K562 (cell line): ENCODE results near the gene RNF115. TPM values are rescaled to one million over a fixed set of nuclear protein-coding genes. Genes with fewer than 3 reads are reported as not detected.

Experiments used
- ATAC-seq: fragments of 200-7000 bp; cut with Tn5 transposase; 3 replicates; pipeline ENCODE4 v1.9.1; 2020; ENCODE audit warnings: moderate library complexity
- BruUV-seq: library from RNA; stranded (reverse); fragments of 400-500 nt; replicated peaks from 2 replicates; lab custom pipeline; 2021; lab: Mats Ljungman, UMichigan
- CTCF ChIA-PET: fragments of 300-600 bp; formaldehyde crosslinking; extraction: SDS; loops from one replicate; lab custom pipeline; 2021; ENCODE audit warnings: low intra/inter-chr PET ratio; lab: Yijun Ruan, JAX
- POLR2A ChIA-PET: fragments of 300-600, 350-650 bp; sonication (Branson Sonifier 250); formaldehyde crosslinking; extraction: SDS; loops from one replicate; lab custom pipeline; 2021; ENCODE audit warnings: antibody characterized with exemption, inconsistent platforms; lab: Yijun Ruan, JAX
- DNase-seq, 4 experiments: peaks; one replicate each; pipeline versions ENCODE4 v3.0.0 to v3.0.0-alpha.2; 2011 to 2018; ENCODE audit warnings: low spot score in 3 of 4, mixed read lengths in 3 of 4; ENCODE audit errors: extremely low read depth in 1 of 4
- FAIRE-seq: peaks from 2 replicates; lab custom pipeline; 2011; peaks lifted over from hg19 to GRCh38; lab: Jason Lieb, UNC
- H2AFZ ChIP-seq: 2 replicates; pipeline ENCODE4 v1.6.0; 2011; ENCODE audit warnings: low read depth, low read length, control low read depth, inconsistent platforms
- H3K27ac ChIP-seq: fragments of 200-600 bp; 3 replicates; pipeline ENCODE4 v1.8.0; 2011; ENCODE audit warnings: low read depth, mild to moderate bottlenecking, control low read depth, inconsistent platforms, low read length, moderate library complexity, mixed read lengths; ENCODE audit errors: extremely low read depth
- H3K27me3 ChIP-seq, 2 experiments: fragments of 300-600 bp in 1 of 2; 2 replicates in 1 of 2; 3 replicates in 1 of 2; pipeline versions ENCODE4 v1.6.0 to v1.8.0; 2011; ENCODE audit warnings: inconsistent platforms in 2 of 2, low read length in 2 of 2, mild to moderate bottlenecking in 1 of 2, mixed read lengths in 1 of 2, moderate library complexity in 1 of 2; ENCODE audit not compliant: control insufficient read depth in 2 of 2, insufficient read depth in 2 of 2
- H3K36me3 ChIP-seq: fragments of 300-600 bp; 3 replicates; pipeline ENCODE4 v1.8.0; 2011; ENCODE audit warnings: mild to moderate bottlenecking, low read length, inconsistent platforms; ENCODE audit not compliant: control insufficient read depth, insufficient read depth
- H3K4me1 ChIP-seq, 2 experiments: fragments of 200-600 bp in 1 of 2; replicated peaks in 1 of 2; 2 replicates in 1 of 2; 3 replicates in 1 of 2; pipeline versions ENCODE4 v1.5.1 to v1.8.0; 2011; ENCODE audit warnings: inconsistent platforms in 2 of 2, low read length in 2 of 2, mild to moderate bottlenecking in 1 of 2, mixed read lengths in 1 of 2, moderate library complexity in 1 of 2; ENCODE audit not compliant: control insufficient read depth in 2 of 2, insufficient read depth in 2 of 2
- H3K4me2 ChIP-seq: 2 replicates; pipeline ENCODE4 v1.6.1; 2011; ENCODE audit warnings: low read length, control low read depth, inconsistent platforms, mixed read lengths; ENCODE audit not compliant: insufficient read depth
- H3K4me3 ChIP-seq: fragments of 200-600 bp; sonication (generic), shearing (Covaris generic); 2 replicates; pipeline ENCODE4 v1.5.1; 2016; ENCODE audit warnings: control low read depth, inconsistent platforms
- H3K79me2 ChIP-seq: fragments of 200-600 bp; 3 replicates; pipeline ENCODE4 v1.8.0; 2011; ENCODE audit warnings: low read length, inconsistent platforms; ENCODE audit not compliant: control insufficient read depth, insufficient read depth
- H3K9ac ChIP-seq, 2 experiments: 2 replicates each; pipeline versions ENCODE4 v1.6.0 to v1.6.1; 2011; ENCODE audit warnings: low read depth in 2 of 2, low read length in 2 of 2, control low read depth in 1 of 2, inconsistent platforms in 1 of 2, mild to moderate bottlenecking in 1 of 2, mixed read lengths in 1 of 2; ENCODE audit not compliant: insufficient read depth in 1 of 2
- H3K9me1 ChIP-seq: one replicate; pipeline ENCODE4 v1.6.0; 2011; ENCODE audit warnings: inconsistent platforms, mild to moderate bottlenecking, low read length, moderate library complexity; ENCODE audit not compliant: control insufficient read depth, insufficient read depth
- H3K9me3 ChIP-seq: replicated peaks from 2 replicates; pipeline ENCODE4 v1.5.1; 2011; ENCODE audit warnings: low read depth, low read length, inconsistent platforms; ENCODE audit not compliant: control insufficient read depth, insufficient read depth
- H4K20me1 ChIP-seq: replicated peaks from 2 replicates; pipeline ENCODE4 v1.6.1; 2011; ENCODE audit warnings: low read length, inconsistent platforms, mixed read lengths; ENCODE audit not compliant: control insufficient read depth, insufficient read depth
- CEBPB ChIP-seq: fragments of 450-650 bp; IDR thresholded peaks from 2 replicates; pipeline ENCODE4 v1.6.1; 2016; ENCODE audit warnings: missing genetic modification characterization, missing compliant biosample characterization
- CEBPG ChIP-seq, 3 experiments: fragments of 200-800 bp in 1 of 3; sonication (Bioruptor generic) in 1 of 3; sonication (generic) in 1 of 3; formaldehyde crosslinking in 1 of 3; IDR thresholded peaks in 2 of 3; conservative IDR thresholded peaks in 1 of 3; 2 replicates each; pipeline versions ENCODE4 v1.6.1 to v1.8.0; 2016 to 2022; ENCODE audit warnings: missing compliant biosample characterization in 2 of 3, missing genetic modification characterization in 2 of 3, mild to moderate bottlenecking in 1 of 3, missing genetic modification reagents in 1 of 3
- ETS2 ChIP-seq: IDR thresholded peaks from 2 replicates; pipeline ENCODE4 v1.6.1; 2016; ENCODE audit warnings: borderline replicate concordance, missing genetic modification characterization, mild to moderate bottlenecking, moderate library complexity, missing compliant biosample characterization; ENCODE audit not compliant: poor library complexity, severe bottlenecking
- FOXA3 ChIP-seq, 2 experiments: fragments of 450-650 bp in 1 of 2; sonication (generic) in 1 of 2; formaldehyde crosslinking; IDR thresholded peaks in 1 of 2; conservative IDR thresholded peaks in 1 of 2; 2 replicates each; pipeline versions ENCODE4 v1.4.0 to v1.8.0; 2020 to 2022; ENCODE audit warnings: mild to moderate bottlenecking in 2 of 2, missing genetic modification reagents in 1 of 2
- FOXJ3 ChIP-seq: sonication (generic); formaldehyde crosslinking; IDR thresholded peaks from 2 replicates; pipeline ENCODE4 v1.4.0; 2020; ENCODE audit warnings: mild to moderate bottlenecking, missing genetic modification reagents
- GATA2 ChIP-seq: sonication (generic); formaldehyde crosslinking; IDR thresholded peaks from 2 replicates; pipeline ENCODE4 v1.4.0; 2020; ENCODE audit warnings: mild to moderate bottlenecking, missing genetic modification reagents
- HDAC8 ChIP-seq: fragments of 450-650 bp; IDR thresholded peaks from 2 replicates; pipeline ENCODE4 v1.6.1; 2016; ENCODE audit warnings: mild to moderate bottlenecking, missing genetic modification characterization, moderate library complexity, missing compliant biosample characterization
- IRF2 ChIP-seq: sonication (generic); formaldehyde crosslinking; IDR thresholded peaks from 2 replicates; pipeline ENCODE4 v1.8.1; 2022; ENCODE audit warnings: mild to moderate bottlenecking, missing genetic modification reagents
- L3MBTL2 ChIP-seq: fragments of 450-650 bp; IDR thresholded peaks from 2 replicates; pipeline ENCODE4 v1.6.1; 2016; ENCODE audit warnings: mild to moderate bottlenecking, moderate library complexity
- PURB ChIP-seq: sonication (generic); formaldehyde crosslinking; IDR thresholded peaks from 2 replicates; pipeline ENCODE4 v1.9.0; 2021; ENCODE audit warnings: low read depth, mild to moderate bottlenecking, missing genetic modification reagents
- SRSF9 ChIP-seq: fragments of 200-400 bp; formaldehyde crosslinking; IDR thresholded peaks from 2 replicates; pipeline ENCODE4 v1.6.1; 2017; ENCODE audit warnings: low read depth, low read length, borderline replicate concordance
- SUPT5H ChIP-seq: fragments of 450-650 bp; IDR thresholded peaks from 2 replicates; pipeline ENCODE4 v1.6.1; 2016
- ZKSCAN1 ChIP-seq: fragments of 150-350 bp; IDR thresholded peaks from 2 replicates; pipeline ENCODE4 v1.6.1; 2016; ENCODE audit warnings: low read depth, low read length
- ZKSCAN3 ChIP-seq: fragments of 250-450 bp; sonication (Bioruptor Pico); IDR thresholded peaks from 2 replicates; pipeline ENCODE4 v1.4.0; 2020
- ZNF134 ChIP-seq: fragments of 250-450 bp; sonication (Bioruptor Pico); conservative IDR thresholded peaks from 2 replicates; pipeline ENCODE4 v1.4.0; 2020
- ZNF274 ChIP-seq: IDR thresholded peaks from 2 replicates; pipeline ENCODE4 v1.6.1; 2011; ENCODE audit warnings: low read depth, mild to moderate bottlenecking, low read length, moderate library complexity, borderline replicate concordance
- ZNF518B ChIP-seq: fragments of 250-450 bp; sonication (Bioruptor Pico); IDR thresholded peaks from 2 replicates; pipeline ENCODE4 v1.5.0; 2021; ENCODE audit warnings: mild to moderate bottlenecking, moderate library complexity
- ZNF551 ChIP-seq: fragments of 250-450 bp; sonication (Bioruptor Pico); IDR thresholded peaks from 2 replicates; pipeline ENCODE4 v1.5.0; 2021; ENCODE audit warnings: mild to moderate bottlenecking, moderate library complexity
- ZNF699 ChIP-seq: fragments of 250-450 bp; sonication (Bioruptor Pico); IDR thresholded peaks from 2 replicates; pipeline ENCODE4 v1.8.0; 2021; ENCODE audit warnings: mild to moderate bottlenecking, moderate library complexity; ENCODE audit not compliant: insufficient replicate concordance
- WGBS: fragments of 100-300 bp; shearing (Covaris generic); methylation state at CpG from one replicate; pipeline ENCODE4 v1.1.6; 2016; ENCODE audit warnings: low coverage, mixed read lengths; ENCODE audit not compliant: insufficient coverage; ENCODE audit errors: missing lambda C conversion rate; 5-methylcytosine and 5-hydroxymethylcytosine counted together
- in situ Hi-C: fragments of 300-500 bp; cut with MboI; formaldehyde crosslinking; loops from 4 replicates; pipeline ENCODE4 v1.15.0; 2018; ENCODE audit warnings: inconsistent platforms, mixed read lengths
- intact Hi-C: fragments of 100-400 bp; cut with micrococcal nuclease; formaldehyde crosslinking; loops from 2 replicates; pipeline ENCODE4 v1.14.2; 2022
- polyA plus RNA-seq, 8 experiments: library from polyadenylated mRNA; depleted of rRNA in 4 of 8; stranded (reverse) in 5 of 8; unstranded in 3 of 8; fragments of >200 nt; fragmentation: Nextera tagmentation in 2 of 8; fragmentation: Illumina TruSeq in 1 of 8; extraction: Ambion mirVana in 2 of 8; extraction: Trizol in 1 of 8; gene quantifications; 2 replicates each; pipeline versions ENCODE4 v1.2.1 to v1.2.3, GENCODE V29; 2011 to 2014; ENCODE audit warnings: inconsistent platforms in 1 of 8, missing spikeins in 1 of 8
- total RNA-seq, 7 experiments: library from RNA; depleted of rRNA in 6 of 7; stranded (reverse); fragments of >200 nt in 6 of 7; fragmentation: Illumina TruSeq in 2 of 7; extraction: Trizol in 2 of 7; gene quantifications; 2 replicates each; pipeline versions ENCODE4 v1.2.1 to v1.2.3, GENCODE V29; 2011 to 2021; ENCODE audit warnings: low replicate concordance in 1 of 7

The RNF115 gene
- total and polyA plus RNA-seq, 9 of the 15 experiments (the other 6 are each of a cell fraction or from before 2014, with no cell fraction given) = 1.9 to 14.3 (median 9.5) TPM

DNA sequence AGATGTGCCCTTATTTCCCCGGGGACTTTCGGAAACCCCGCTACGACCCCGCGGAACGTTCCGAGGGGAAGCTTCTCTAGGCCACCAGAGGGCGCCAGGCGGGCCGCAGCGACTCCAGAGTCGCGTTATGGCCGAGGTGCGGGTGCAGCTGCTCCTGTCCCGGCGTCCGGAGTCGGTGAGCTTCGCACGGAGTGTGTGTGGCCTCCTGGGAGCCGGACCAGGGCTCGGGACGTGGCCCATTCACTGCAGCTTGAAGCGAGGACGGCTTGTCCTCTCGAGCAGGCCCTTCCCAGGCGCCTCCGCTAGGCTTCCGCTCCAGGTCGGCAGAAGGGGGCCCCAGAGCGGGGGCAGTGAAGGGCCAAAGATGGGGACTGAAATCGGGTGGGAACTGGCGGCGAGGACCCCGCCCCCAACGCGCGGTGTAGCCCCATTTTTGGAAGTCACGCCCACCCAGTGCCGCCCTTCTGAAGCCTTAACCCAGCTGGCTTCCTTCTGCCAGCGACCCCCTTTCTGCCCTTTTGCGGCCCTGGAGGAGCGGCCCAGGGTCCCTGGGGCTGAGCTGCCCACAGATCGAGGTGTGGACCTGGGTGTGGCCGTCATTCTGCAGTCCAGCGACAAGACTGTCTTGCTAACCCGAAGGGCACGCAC is 21.7 kb upstream of the RNF115 start, which contains the start of gene NUDT17:
TSS of gene NUDT17 (plus strand) at position 117 of the 648 bp plus-strand sequence. CDS start at position 128, 11 bp downstream.
- Histone ChIP-seq H3K36me3 (peaks cover 54% of the 10 kb centered on the region), H4K20me1 (no peaks in the 10 kb centered on the region)
- no peak for TF ChIP-seq ZNF274
- TF ChIP-seq L3MBTL2 = peak; percentile 84
- no peak for TF ChIP-seq GATA2 (CRISPR knock-in tag)
- TF ChIP-seq SUPT5H = peak; percentile 65
- TF ChIP-seq CEBPB (tag) = no peak
- TF ChIP-seq ZNF134 (CRISPR knock-in tag) = no peak
- TF ChIP-seq FOXJ3 (CRISPR knock-in tag) = no peak
- TF ChIP-seq PURB (CRISPR knock-in tag) = no peak
- TF ChIP-seq HDAC8 (tag) = no peak
- TF ChIP-seq ZKSCAN1 = peak; percentile 43; the same call in 1 of the 2 replicates
- TF ChIP-seq ZNF551 = no peak
- TF ChIP-seq ZNF699 (CRISPR knock-in tag) = no peak
- TF ChIP-seq ZNF518B = no peak
- peak; percentile 30; the same call in 1 of the 2 replicates for TF ChIP-seq CEBPG (CRISPR knock-in tag; IDR thresholded peaks at IDR 0.05)
- no peak for TF ChIP-seq CEBPG (tag; conservative IDR thresholded peaks at IDR 0.05 in 1 of 2, IDR thresholded peaks at IDR 0.05 in 1 of 2)
- no peak for TF ChIP-seq SRSF9
- no peak; a peak in 1 of 4 replicates for TF ChIP-seq FOXA3 (CRISPR knock-in tag; conservative IDR thresholded peaks at IDR 0.05 in 1 of 2, IDR thresholded peaks at IDR 0.05 in 1 of 2)
- TF ChIP-seq ETS2 (tag) = no peak
- TF ChIP-seq ZKSCAN3 = no peak
- TF ChIP-seq IRF2 (CRISPR knock-in tag) = no peak

More for the DNA sequence above, 21.7 kb upstream of the RNF115 start, which contains the start of gene NUDT17:
- no peaks in the 10 kb centered on the region for H3K79me2 ChIP-seq
- in situ Hi-C loops (loop anchor here (5.0 kb wide), 1 partner anchor 167 kb away; no protein-coding TSS in a partner anchor), intact Hi-C loops (loop anchor here (1.0 to 5.0 kb wide), 5 partner anchors 13 to 168 kb away; partner anchors contain the start of genes ITGA10 and PIAS3)
- WGBS = under 1% methylated on average over 48 of the region's 50 CpGs
- ATAC-seq = peak; percentile 89
- H3K9me1 ChIP-seq = no peaks in the 10 kb centered on the region
- H3K27me3 ChIP-seq = no peaks in the 10 kb centered on the region
- H3K27ac ChIP-seq = peak within 1 kb of the TSS; percentile 59
- H2AFZ ChIP-seq = peak within 1 kb of the TSS; percentile 96
- ChIA-PET CTCF (interaction anchor here (0.6 to 2.5 kb wide), 5 partner anchors 10 to 168 kb away, joined by 3 to 16 read pairs (median 6); partner anchors contain the start of genes ANKRD35 and ITGA10), POLR2A (interaction anchor here (0.6 to 6.8 kb wide), 17 partner anchors 11 to 206 kb away, joined by 3 to 40 read pairs (median 5); partner anchors contain the start of genes ANKRD34A, PIAS3, POLR3GL and RBM8A)
- no peaks in the 10 kb centered on the region for H3K9me3 ChIP-seq
- DNase-seq = peak; percentile 82 to 89 (median 86)
- H3K4me3 ChIP-seq = peak within 1 kb of the TSS; percentile 54
- H3K4me2 ChIP-seq = peak within 1 kb of the TSS; percentile 82
- peaks cover 7 to 20% of the 10 kb centered on the region in 2 experiments; a peak in 4 of 5 replicates for H3K4me1 ChIP-seq
- BruUV-seq = TSS peak; percentile 43
- peak within 1 kb of the TSS; percentile 68 to 93 for H3K9ac ChIP-seq
- peak; percentile 71 for FAIRE-seq
